IMR-90 (cell line): ENCODE results near the gene REV3L. TPM values are rescaled to one million over a fixed set of nuclear protein-coding genes. Genes with fewer than 3 reads are reported as not detected.

Source experiments
- ATAC-seq: fragments of 200-7000 bp; cut with Tn5 transposase; 2 replicates; pipeline ENCODE4 v1.9.1; 2020; ENCODE audit warnings: low read depth, mild to moderate bottlenecking, moderate library complexity
- BruUV-seq: library from RNA; stranded (reverse); fragments of 400-500 nt; replicated peaks from 2 replicates; lab custom pipeline; 2021; lab: Mats Ljungman, UMichigan
- CTCF ChIA-PET: fragments of 300-600 bp; formaldehyde crosslinking; extraction: SDS; loops from one replicate; lab custom pipeline; 2021; ENCODE audit warnings: antibody characterized with exemption; lab: Yijun Ruan, JAX
- POLR2A ChIA-PET: fragments of 300-600 bp; sonication (Branson Sonifier 250); formaldehyde crosslinking; loops from one replicate; lab custom pipeline; 2022; ENCODE audit warnings: antibody characterized with exemption; ENCODE audit not compliant: unreplicated experiment; lab: Charles Lee
- DNase-seq: peaks from one replicate; pipeline ENCODE4 v3.0.0; 2013
- H2AFZ ChIP-seq: replicated peaks from 2 replicates; pipeline ENCODE3; 2013; ENCODE audit warnings: low read length, mild to moderate bottlenecking; ENCODE audit not compliant: poor library complexity
- H2AK5ac ChIP-seq: 2 replicates; pipeline ENCODE4 v1.6.1; 2013; ENCODE audit warnings: low read depth, low read length, inconsistent platforms
- H2AK9ac ChIP-seq: replicated peaks from 2 replicates; pipeline ENCODE3; 2013; ENCODE audit warnings: mild to moderate bottlenecking, low read depth, low read length, moderate library complexity; ENCODE audit not compliant: poor library complexity
- H2BK120ac ChIP-seq: 2 replicates; pipeline ENCODE4 v1.6.1; 2013; ENCODE audit warnings: low read depth, low read length, inconsistent platforms
- H2BK15ac ChIP-seq: 3 replicates; pipeline ENCODE4 v1.6.1; 2013; ENCODE audit warnings: low read depth, low read length, inconsistent platforms
- H2BK20ac ChIP-seq: 2 replicates; pipeline ENCODE4 v1.6.1; 2013; ENCODE audit warnings: low read depth, mild to moderate bottlenecking, inconsistent platforms, low read length, moderate library complexity
- H2BK5ac ChIP-seq: 2 replicates; pipeline ENCODE4 v1.6.1; 2013; ENCODE audit warnings: mild to moderate bottlenecking, low read depth, low read length, inconsistent platforms; ENCODE audit not compliant: poor library complexity, severe bottlenecking
- H3K14ac ChIP-seq: replicated peaks from 2 replicates; pipeline ENCODE4 v1.6.1; 2013; ENCODE audit warnings: low read depth, low read length, inconsistent platforms
- H3K18ac ChIP-seq: 2 replicates; pipeline ENCODE4 v1.6.1; 2013; ENCODE audit warnings: low read depth, low read length, control low read depth
- H3K23ac ChIP-seq: 2 replicates; pipeline ENCODE4 v1.6.1; 2013; ENCODE audit warnings: low read depth, low read length, inconsistent platforms
- H3K27ac ChIP-seq: 2 replicates; pipeline ENCODE4 v1.5.1; 2013; ENCODE audit warnings: mild to moderate bottlenecking, control low read depth, low read length; ENCODE audit not compliant: insufficient read depth
- H3K27me3 ChIP-seq: 2 replicates; pipeline ENCODE4 v1.6.1; 2013; ENCODE audit warnings: low read length; ENCODE audit not compliant: control insufficient read depth, insufficient read depth
- H3K36me3 ChIP-seq: 2 replicates; pipeline ENCODE4 v1.6.1; 2013; ENCODE audit warnings: low read length, mixed read lengths; ENCODE audit not compliant: control insufficient read depth, insufficient read depth
- H3K4ac ChIP-seq: 2 replicates; pipeline ENCODE4 v1.6.1; 2013; ENCODE audit warnings: low read depth, low read length, inconsistent platforms
- H3K4me1 ChIP-seq: 2 replicates; pipeline ENCODE4 v1.6.1; 2013; ENCODE audit warnings: low read length, mixed read lengths; ENCODE audit not compliant: control insufficient read depth, insufficient read depth
- H3K4me2 ChIP-seq: 2 replicates; pipeline ENCODE4 v1.6.1; 2013; ENCODE audit warnings: low read depth, mild to moderate bottlenecking, control low read depth, low read length, moderate library complexity
- H3K4me3 ChIP-seq: 2 replicates; pipeline ENCODE4 v1.5.1; 2013; ENCODE audit warnings: low read depth, mild to moderate bottlenecking, control low read depth, low read length, moderate library complexity; ENCODE audit not compliant: insufficient read depth
- H3K56ac ChIP-seq: 2 replicates; pipeline ENCODE4 v1.6.1; 2013; ENCODE audit warnings: low read length, inconsistent platforms; ENCODE audit not compliant: insufficient read depth; ENCODE audit errors: extremely low read depth
- H3K79me1 ChIP-seq, 2 experiments: 2 replicates each; pipeline ENCODE4 v1.6.1; 2013; ENCODE audit warnings: low read length in 2 of 2, inconsistent platforms in 1 of 2, low read depth in 1 of 2
- H3K9ac ChIP-seq: 2 replicates; pipeline ENCODE4 v1.6.1; 2013; ENCODE audit warnings: low read depth, low read length, control low read depth
- H3K9me1 ChIP-seq: 2 replicates; pipeline ENCODE4 v1.6.1; 2013; ENCODE audit warnings: low read length, inconsistent platforms; ENCODE audit not compliant: insufficient read depth
- H3K9me3 ChIP-seq: 2 replicates; pipeline ENCODE4 v1.6.1; 2013; ENCODE audit warnings: low read length; ENCODE audit not compliant: control insufficient read depth, insufficient read depth
- H4K20me1 ChIP-seq: 2 replicates; pipeline ENCODE4 v1.6.1; 2013; ENCODE audit warnings: low read length, inconsistent platforms; ENCODE audit not compliant: insufficient read depth
- H4K5ac ChIP-seq: 2 replicates; pipeline ENCODE4 v1.6.1; 2013; ENCODE audit warnings: mild to moderate bottlenecking, low read depth, low read length, control low read depth
- H4K8ac ChIP-seq, 2 experiments: 2 replicates each; pipeline ENCODE4 v1.6.1; 2013; ENCODE audit warnings: low read depth in 2 of 2, low read length in 2 of 2, control low read depth in 1 of 2, inconsistent platforms in 1 of 2
- H4K91ac ChIP-seq: 2 replicates; pipeline ENCODE4 v1.6.1; 2013; ENCODE audit warnings: low read depth, low read length, inconsistent platforms; ENCODE audit not compliant: insufficient read depth
- CEBPB ChIP-seq: IDR thresholded peaks from 2 replicates; pipeline ENCODE4 v1.6.1; 2012; ENCODE audit warnings: low read depth, low read length, improper control_type of control experiment
- CHD1 ChIP-seq: IDR thresholded peaks from 2 replicates; pipeline ENCODE4 v1.6.1; 2012; ENCODE audit warnings: low read depth, low read length, improper control_type of control experiment
- FOS ChIP-seq: fragments of 150-350 bp; IDR thresholded peaks from 2 replicates; pipeline ENCODE4 v1.6.1; 2016; ENCODE audit warnings: low read depth, low read length
- NFE2L2 ChIP-seq: fragments of 150-350 bp; IDR thresholded peaks from 2 replicates; pipeline ENCODE4 v1.6.1; 2016; ENCODE audit warnings: low read depth, mild to moderate bottlenecking, low read length
- POLR2A ChIP-seq: IDR thresholded peaks from 2 replicates; pipeline ENCODE4 v1.6.1; 2012; ENCODE audit warnings: mild to moderate bottlenecking, low read depth, low read length
- RAD21 ChIP-seq: IDR thresholded peaks from 2 replicates; pipeline ENCODE4 v1.6.1; 2012; ENCODE audit warnings: low read length, improper control_type of control experiment
- RCOR1 ChIP-seq: IDR thresholded peaks from 2 replicates; pipeline ENCODE4 v1.6.1; 2012; ENCODE audit warnings: mild to moderate bottlenecking, low read length, improper control_type of control experiment; ENCODE audit not compliant: insufficient replicate concordance
- RFX5 ChIP-seq: IDR thresholded peaks from 2 replicates; pipeline ENCODE4 v1.8.0; 2012; ENCODE audit warnings: low read depth, mild to moderate bottlenecking, low read length, moderate library complexity
- SMC3 ChIP-seq: fragments of 150-350 bp; IDR thresholded peaks from 2 replicates; pipeline ENCODE4 v1.6.1; 2016; ENCODE audit warnings: low read depth, mild to moderate bottlenecking, antibody characterized with exemption, low read length, moderate library complexity
- WGBS, 2 experiments: methylation state at CpG; one replicate each; pipeline versions ENCODE4 v1.1.5 to v1.1.7; 2013; ENCODE audit warnings: missing lambda C conversion rate in 2 of 2; ENCODE audit not compliant: insufficient read length in 1 of 2; ENCODE audit errors: extremely low coverage in 2 of 2; 5-methylcytosine and 5-hydroxymethylcytosine counted together
- dilution Hi-C: fragments of 300-500 bp; cut with HindIII; formaldehyde crosslinking; loops from one replicate; pipeline ENCODE4 v1.14.3; 2018; ENCODE audit warnings: low sequenced_read_pairs; ENCODE audit not compliant: unreplicated experiment
- in situ Hi-C: fragments of 300-500 bp; cut with MboI; formaldehyde crosslinking; loops from 3 replicates; pipeline ENCODE4 v1.14.3; 2019; ENCODE audit warnings: low sequenced_read_pairs, inconsistent platforms, mixed read lengths
- intact Hi-C: fragments of 100-400 bp; cut with micrococcal nuclease; formaldehyde crosslinking; loops from 2 replicates; pipeline ENCODE4 v1.10.0; 2022
- polyA plus RNA-seq, 3 experiments: library from polyadenylated mRNA; depleted of rRNA; stranded (reverse); fragments of >200 nt; gene quantifications; 2 replicates each; pipeline ENCODE4 v1.2.3, GENCODE V29; 2012; ENCODE audit warnings: low replicate concordance in 1 of 3
- total RNA-seq: library from RNA; depleted of rRNA; stranded (reverse); fragments of >200 nt; gene quantifications from 2 replicates; pipeline ENCODE4 v1.2.3, GENCODE V29; 2012
- TF ChIP-seq, protein P1 (sequence below): conservative IDR thresholded peaks from 2 replicates; pipeline ENCODE4 v1.5.1; 2012; ENCODE audit warnings: mild to moderate bottlenecking, low read depth, low read length, improper control_type of control experiment

Gene REV3L
- total and polyA plus RNA-seq, 2 of the 4 experiments (the other 2 are of a cell fraction): 7.4 to 15.4 TPM

DNA sequence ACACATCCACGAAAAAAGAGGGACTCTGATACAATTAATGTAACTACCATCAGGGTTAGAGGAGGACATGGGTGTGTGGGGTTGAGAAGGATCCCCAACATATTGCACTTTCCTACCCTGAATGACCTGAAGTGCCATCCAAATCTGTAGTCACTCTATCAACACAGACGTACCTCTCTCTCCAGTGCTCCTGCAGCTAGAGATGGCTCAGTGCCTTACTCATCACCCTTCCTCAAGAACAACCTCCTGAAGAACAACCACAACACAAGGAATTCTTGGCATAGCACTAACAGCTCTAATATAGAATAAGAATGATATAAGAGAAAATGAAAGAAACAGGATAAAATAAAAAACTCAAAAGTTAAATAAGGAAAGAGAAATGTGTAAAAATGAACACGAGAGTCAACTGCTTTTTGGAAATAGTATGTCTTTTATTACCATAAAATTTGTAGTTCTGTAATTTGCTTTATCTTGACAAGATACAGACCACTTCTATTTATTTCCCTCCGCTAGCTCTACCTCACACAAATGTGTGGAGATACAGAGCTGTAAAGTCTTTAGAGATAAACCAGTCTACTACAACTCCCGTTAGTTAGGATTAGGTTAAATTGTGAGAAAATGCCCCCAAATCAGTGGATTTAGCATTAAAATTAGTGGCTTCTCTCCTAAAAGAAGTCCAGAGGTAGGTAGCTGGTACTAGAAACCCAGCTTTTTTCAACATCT is 63.9 kb downstream of the REV3L start:
- H3K4ac ChIP-seq: peak overlapping the region; percentile 3; the same call in 1 of the 2 replicates
- dilution Hi-C loops (no loop called here), in situ Hi-C loops (no loop called here), intact Hi-C loops (loop anchor here (5.0 kb wide), 2 partner anchors 58 to 223 kb away; no protein-coding TSS in a partner anchor)
- no peak overlapping the region for H2BK5ac ChIP-seq
- H4K20me1 ChIP-seq: peaks cover 24% of the 10 kb centered on the region; the same call in 1 of the 2 replicates
- no peak overlapping the region for H3K4me3 ChIP-seq
- TF ChIP-seq SMC3 (no peak), NFE2L2 (no peak), RFX5 (no peak), FOS (no peak), CHD1 (no peak), RCOR1 (no peak), CEBPB (no peak), POLR2A (no peak), RAD21 (no peak)
- TF ChIP-seq, protein P1, sequence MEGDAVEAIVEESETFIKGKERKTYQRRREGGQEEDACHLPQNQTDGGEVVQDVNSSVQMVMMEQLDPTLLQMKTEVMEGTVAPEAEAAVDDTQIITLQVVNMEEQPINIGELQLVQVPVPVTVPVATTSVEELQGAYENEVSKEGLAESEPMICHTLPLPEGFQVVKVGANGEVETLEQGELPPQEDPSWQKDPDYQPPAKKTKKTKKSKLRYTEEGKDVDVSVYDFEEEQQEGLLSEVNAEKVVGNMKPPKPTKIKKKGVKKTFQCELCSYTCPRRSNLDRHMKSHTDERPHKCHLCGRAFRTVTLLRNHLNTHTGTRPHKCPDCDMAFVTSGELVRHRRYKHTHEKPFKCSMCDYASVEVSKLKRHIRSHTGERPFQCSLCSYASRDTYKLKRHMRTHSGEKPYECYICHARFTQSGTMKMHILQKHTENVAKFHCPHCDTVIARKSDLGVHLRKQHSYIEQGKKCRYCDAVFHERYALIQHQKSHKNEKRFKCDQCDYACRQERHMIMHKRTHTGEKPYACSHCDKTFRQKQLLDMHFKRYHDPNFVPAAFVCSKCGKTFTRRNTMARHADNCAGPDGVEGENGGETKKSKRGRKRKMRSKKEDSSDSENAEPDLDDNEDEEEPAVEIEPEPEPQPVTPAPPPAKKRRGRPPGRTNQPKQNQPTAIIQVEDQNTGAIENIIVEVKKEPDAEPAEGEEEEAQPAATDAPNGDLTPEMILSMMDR: no peak
- no CpG with 5 or more reads among the region's 5 CpGs for WGBS, 2 experiments
- peaks cover 6% of the 10 kb centered on the region; the same call in 1 of the 2 replicates for H3K36me3 ChIP-seq
- H2BK15ac ChIP-seq: no peak overlapping the region
- no peak overlapping the region for H3K4me2 ChIP-seq
- DNase-seq (peak; percentile 80), ATAC-seq (peak; percentile 44; the same call in 1 of the 2 replicates)
- peaks cover 20 to 76% of the 10 kb centered on the region in 2 experiments for H3K79me1 ChIP-seq
- peaks cover 8% of the 10 kb centered on the region for H3K4me1 ChIP-seq
- BruUV-seq: no TSS peak
- H4K5ac ChIP-seq: no peak overlapping the region
- no peak overlapping the region for H2AK9ac ChIP-seq
- H3K9ac ChIP-seq: no peak overlapping the region
- no peak overlapping the region for H3K56ac ChIP-seq
- H2AK5ac ChIP-seq: peak overlapping the region; percentile 15; the same call in 1 of the 2 replicates
- 0 out of 2 replicates have a peak overlapping the region, but pooled peaks have one; percentile 0 for H2BK20ac ChIP-seq
- no peaks in the 10 kb centered on the region for H3K27me3 ChIP-seq
- no peak overlapping the region for H4K91ac ChIP-seq
- ChIA-PET CTCF (interaction anchor here (0.8 kb wide), 1 partner anchor 60 kb away, joined by 5 read pairs; no protein-coding TSS in a partner anchor), POLR2A (no interaction called here)
- no peak overlapping the region for H3K27ac ChIP-seq
- H3K9me3 ChIP-seq: no peaks in the 10 kb centered on the region
- H3K9me1 ChIP-seq: peaks cover 12% of the 10 kb centered on the region
- no peak overlapping the region for H2AFZ ChIP-seq
- no peak overlapping the region for H3K14ac ChIP-seq
- peak overlapping the region; percentile 14; the same call in 1 of the 2 replicates for H3K23ac ChIP-seq
- no peak overlapping the region for H3K18ac ChIP-seq
- 0 out of 4 replicates have a peak overlapping the region, but pooled peaks of 1 of the 2 experiments have one; percentile 13 for H4K8ac ChIP-seq
- H2BK120ac ChIP-seq: no peak overlapping the region
